ENCODE results near the gene IFNAR2.
"Not testable (repeated sequence)": the region's sequence is repeated elsewhere in the genome, so short reads cannot be mapped to it uniquely, and the experiment has no call there.

Gene IFNAR2

GRCh38 chr21:33217138-33217520 lies 12.6 kb upstream of the IFNAR2 start:
- DNase-seq: no peak

- no peak for DNase-seq
Observed at GRCh38 chr21:33219300-33219699, 10.4 kb upstream of the IFNAR2 start.

GRCh38 chr21:33219954-33220353 lies 9.8 kb upstream of the IFNAR2 start:
- DNase-seq: no peak

DNA sequence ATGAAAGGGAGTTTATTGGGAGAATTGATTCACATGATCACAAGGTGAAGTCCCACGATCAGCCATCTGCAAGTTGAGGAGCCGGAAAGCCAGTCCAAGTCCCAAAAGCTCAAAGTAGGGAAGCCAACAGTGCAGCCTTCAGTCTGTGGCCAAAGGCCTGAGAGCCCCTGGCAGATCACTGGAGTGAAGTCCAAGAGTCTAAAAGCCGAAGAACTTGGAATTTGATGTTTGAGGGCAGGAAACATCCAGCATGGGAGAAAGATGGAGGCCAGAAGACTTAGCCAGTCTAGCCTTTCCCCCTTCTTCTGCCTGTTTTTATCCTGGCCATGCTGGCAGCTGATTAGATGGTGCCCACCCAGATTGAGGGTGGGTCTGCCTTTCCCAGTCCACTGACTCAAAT lies 4.4 kb upstream of the IFNAR2 start:
- DNase-seq: not testable (repeated sequence)

- no peak for DNase-seq
Observed at GRCh38 chr21:33228455-33228854, 1.3 kb upstream of the IFNAR2 start.

GRCh38 chr21:33229099-33229783 lies 497 bp upstream of the IFNAR2 start:
- no peak for DNase-seq

DNA sequence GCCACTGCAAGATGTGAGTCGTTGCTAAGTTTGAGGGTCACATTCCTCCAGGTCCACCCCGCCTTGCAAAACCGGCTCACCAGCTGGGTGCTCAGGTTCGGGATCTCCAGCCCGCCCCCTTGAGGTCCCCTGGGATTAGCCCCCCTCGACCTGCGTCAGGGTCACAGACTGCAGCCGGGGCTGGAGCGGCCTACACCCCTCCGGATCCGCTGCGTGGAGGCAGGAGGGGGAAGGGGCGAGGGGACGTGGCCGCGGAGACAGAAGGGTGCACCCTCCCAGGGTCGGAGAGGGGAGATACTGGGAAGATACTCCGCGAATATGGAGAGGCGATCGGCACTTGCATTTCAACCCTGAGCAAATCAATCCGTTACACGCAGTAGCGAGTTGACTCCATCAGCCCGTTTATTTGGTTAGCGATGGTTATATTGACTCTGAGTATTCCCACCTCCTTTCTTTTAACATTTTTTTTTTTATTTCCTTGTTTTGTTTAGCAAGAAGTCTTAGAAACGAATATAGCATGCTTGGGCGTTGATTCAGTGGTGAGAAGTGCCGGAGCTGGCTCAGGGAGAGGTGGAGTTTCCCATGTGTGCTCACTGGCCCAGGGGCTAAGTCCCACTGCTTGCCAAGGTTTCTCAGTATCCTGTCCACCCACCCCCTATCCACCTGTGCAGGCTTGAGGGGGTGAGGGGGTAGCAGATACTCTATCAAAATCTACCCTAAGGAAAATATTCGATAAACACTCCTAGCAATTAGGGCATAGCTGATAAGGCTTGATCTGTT lies 997 bp downstream of the IFNAR2 start:
- DNase-seq: no peak

DNA sequence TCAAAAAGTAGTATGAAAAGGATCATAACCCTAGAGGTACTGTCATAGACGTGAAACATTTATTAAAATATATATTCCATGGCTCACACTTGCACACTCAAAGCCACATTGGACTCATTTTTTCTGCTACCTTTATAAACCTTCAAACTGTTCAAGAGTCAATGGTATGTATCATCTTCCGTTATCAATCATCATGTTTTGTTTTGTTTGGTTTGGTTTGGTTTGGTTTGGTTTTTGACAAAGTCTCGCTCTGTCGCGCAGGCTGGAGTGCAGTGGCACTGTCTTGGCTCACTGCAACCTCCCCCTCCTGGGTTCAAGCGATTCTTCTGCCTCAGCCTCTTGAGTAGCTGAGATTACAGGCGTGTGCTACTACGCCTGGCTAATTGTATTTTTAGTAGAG lies 1.8 kb downstream of the IFNAR2 start:
- no peak for DNase-seq

DNA sequence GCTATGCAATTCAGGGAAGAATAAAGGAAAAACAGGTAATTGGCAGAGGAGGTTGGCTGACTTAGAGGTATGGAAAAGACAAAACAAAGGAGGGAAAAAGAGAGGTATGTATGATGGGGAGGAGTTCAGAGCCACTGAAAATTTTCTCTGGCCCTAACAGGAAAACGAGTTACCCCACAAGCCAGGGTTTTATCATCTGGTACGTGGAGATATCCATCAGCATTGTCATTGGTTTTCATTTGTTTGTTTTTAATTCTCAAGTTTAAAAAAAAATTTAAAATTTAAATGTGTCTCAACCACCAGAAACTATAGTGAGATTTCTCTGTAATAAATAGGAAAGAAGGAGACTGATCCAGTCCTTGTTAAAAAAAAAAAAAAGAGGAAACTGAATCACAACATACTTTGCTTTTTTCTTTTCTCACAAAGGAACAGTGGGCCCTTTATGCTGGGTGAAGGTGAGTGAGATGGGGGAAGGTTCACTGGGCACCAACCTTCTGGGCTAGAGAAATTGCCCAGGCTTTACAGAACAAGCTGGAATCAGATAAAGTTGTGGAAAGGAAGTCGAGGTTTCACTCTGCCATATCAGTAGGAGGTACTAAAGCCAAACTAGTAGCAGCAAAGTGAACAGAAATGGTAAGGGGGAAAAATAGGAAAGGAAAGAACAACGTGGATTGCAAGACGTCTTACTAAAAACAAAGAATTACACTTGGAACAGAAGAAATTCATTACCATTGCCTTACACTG lies 2.7 kb downstream of the IFNAR2 start:
- no peak for DNase-seq

GRCh38 chr21:33234635-33235520 lies 5.1 kb downstream of the IFNAR2 start:
- no peak for DNase-seq

GRCh38 chr21:33236013-33236686 lies 6.4 kb downstream of the IFNAR2 start:
- no peak for DNase-seq

DNA sequence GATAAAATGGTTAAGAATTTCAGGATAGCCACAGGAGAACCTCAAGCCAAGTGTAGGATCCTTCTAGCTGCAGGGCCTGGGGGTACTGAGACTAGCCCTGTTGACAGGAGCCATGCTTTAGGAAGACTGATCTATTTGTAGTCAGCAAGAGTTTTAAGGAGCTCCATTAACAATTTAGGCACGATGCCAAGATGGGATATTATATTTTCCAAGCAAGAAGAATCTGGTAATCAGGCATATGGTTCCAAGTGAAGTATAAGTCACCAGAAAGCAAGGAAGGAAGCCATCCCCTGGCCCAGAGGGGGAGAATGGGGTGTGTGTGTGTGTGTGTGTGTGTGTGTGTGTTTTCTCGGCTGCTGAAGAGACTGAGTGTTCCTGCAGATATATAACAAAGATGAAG lies 7.0 kb downstream of the IFNAR2 start:
- no peak for DNase-seq

- no peak for DNase-seq
Observed at GRCh38 chr21:33237486-33237885, 7.7 kb downstream of the IFNAR2 start.

DNA sequence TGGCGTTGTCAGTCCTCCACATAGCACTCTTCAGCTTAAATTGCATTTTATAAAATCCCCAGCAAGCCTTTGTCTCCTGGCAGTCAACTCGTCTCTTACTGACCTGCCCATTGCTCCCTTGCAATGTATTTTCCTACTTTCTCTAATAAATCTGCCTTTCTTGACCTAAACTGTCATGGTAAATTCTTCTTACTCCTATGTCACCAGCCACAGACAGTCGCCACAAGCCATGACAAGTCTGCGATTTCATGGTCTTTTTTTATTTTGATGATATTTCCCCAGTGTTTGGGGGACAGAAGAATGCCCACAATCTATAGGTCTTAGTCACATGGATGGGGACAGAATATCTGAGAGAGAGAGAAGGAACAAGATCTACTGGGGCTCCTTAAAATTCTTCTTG lies 8.4 kb downstream of the IFNAR2 start:
- no peak for DNase-seq

DNA sequence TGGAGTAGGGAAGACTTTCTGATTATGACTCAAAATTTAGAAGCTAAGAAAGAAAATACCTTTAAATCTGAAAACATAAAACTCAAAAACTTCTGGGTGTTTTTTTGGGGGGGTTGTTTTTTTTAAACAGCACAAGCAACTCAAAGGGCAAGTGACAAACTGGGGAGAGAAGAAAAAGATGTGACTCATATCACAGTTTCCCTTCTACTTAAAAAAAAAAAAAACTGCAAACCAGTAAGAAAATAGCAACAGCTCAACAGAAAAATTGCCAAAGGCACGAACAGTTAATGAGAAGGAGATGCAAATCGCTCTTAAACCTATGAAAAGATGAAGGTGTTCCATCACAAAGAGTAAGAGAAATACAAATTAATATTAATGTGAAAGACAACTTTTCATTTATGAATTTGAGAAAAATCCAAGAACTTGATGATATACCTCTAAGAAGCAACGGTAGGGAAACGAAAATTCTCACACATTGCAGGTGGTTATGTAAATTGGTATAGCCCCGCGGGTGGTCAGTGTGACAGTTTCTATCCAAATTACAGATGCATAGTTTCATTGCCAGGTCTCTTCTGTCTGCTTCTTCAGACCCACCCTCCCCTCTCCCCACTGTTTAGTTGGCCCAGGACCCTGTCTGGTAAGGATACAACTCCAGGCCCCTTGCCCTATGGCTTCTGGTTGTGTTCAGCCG lies 9.0 kb downstream of the IFNAR2 start:
- DNase-seq: no peak

GRCh38 chr21:33239559-33240127 lies 9.9 kb downstream of the IFNAR2 start:
- not testable (repeated sequence) for DNase-seq

GRCh38 chr21:33240404-33240803 lies 10.7 kb downstream of the IFNAR2 start:
- no peak for DNase-seq

- DNase-seq: no peak
Observed at GRCh38 chr21:33241846-33242245, 12.1 kb downstream of the IFNAR2 start.

DNA sequence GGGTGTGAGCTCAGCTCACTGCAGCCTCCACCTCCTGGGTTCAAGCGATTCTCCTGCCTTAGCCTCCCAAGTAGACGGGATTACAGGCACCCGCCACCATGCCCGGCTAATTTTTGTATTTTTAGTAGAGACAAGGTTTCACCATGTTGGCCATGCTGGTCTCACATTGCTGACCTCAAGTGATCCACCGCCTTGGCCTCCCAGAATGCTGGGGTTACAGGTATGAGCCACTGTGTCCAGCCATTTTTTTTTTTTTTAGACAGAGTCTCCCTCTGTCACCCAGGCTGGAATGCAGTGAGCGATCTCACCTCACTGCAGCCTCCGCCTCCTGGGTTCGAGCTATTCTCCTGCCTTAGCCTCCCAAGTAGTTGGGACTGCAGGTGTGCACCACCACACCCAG lies 13.1 kb downstream of the IFNAR2 start:
- DNase-seq: not testable (repeated sequence)

DNA sequence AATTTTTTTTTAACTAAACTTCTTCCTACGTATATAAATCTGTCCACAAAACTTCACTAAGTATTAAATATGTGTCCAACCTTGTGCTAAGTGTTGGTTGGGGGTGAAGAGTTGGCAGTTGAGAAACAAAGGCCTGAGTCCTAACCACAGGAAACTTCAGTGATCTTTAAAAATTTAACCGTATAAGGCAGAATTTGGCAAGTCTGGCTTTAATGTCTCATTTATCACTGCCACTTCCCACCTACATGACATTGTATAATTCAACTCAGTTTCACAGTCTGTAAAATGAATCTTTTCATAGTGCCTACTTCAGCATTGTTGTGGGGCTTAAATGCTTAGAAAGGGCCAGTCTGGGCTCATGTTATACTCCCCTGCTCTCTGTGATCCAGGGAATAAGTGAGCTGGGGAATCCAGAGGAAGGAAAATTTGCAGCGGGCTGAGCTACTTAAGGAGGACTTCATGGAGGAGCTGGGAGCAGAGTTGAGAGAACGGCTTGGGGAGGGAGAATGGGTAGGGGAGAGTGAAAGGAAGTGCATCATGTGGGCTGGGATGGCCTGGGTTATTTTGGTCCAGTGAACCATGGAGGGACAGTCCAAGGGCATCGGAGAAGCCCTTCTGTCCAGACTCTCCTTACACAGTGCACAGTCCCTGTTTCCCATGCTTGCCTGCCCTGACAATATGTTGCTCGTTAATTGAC lies 14.5 kb downstream of the IFNAR2 start:
- DNase-seq: no peak

- no peak for DNase-seq
Observed at GRCh38 chr21:33244779-33245105, 15.0 kb downstream of the IFNAR2 start.
